SW 1271 (cell line): Measurements from ENCODE around the gene CEBPA.
"Not testable (repeated sequence)": the region's sequence is repeated elsewhere in the genome, so short reads cannot be mapped to it uniquely, and the experiment has no call there.

Experiments
- DNase-seq, 2 experiments: peaks; one replicate each; lab custom pipeline; 2025; lab: John Stamatoyannopoulos, UW

The CEBPA gene

GRCh38 chr19:33300009-33300893 lies 2.1 kb downstream of the CEBPA start:
- DNase-seq, result no peak

DNA sequence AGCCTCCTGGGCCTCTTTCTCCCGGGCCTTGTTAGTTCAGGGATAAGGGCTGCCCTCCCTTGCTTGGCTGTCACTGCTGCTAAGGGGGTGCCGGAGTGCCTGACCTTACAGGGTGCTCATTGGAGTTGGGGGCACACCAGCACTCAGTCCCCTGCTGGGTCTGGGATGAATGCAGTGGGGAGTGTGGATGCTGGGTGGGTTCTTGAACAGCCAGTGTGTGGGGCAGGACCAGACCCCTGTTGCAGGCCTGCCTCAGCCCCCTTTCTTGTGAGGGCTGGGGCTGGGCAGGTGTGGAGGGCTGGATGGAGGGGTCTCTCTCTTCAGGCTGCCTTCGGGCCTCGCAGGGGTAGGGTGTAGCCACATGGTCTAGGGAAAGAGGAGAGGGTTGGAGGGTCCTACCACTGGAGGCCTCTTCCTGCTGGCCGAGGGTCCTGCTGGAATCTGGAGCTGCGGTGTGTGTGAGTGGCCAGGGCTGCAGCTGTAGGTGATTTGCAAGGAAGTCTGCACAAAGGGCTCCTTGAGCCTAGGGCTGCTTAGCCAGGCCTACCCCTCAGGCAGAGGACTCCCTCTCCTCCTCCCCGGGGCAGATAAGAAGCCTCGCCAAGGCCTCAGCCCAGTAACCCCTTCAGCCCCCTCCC lies 3.2 kb downstream of the CEBPA start:
- no peak for DNase-seq

DNA sequence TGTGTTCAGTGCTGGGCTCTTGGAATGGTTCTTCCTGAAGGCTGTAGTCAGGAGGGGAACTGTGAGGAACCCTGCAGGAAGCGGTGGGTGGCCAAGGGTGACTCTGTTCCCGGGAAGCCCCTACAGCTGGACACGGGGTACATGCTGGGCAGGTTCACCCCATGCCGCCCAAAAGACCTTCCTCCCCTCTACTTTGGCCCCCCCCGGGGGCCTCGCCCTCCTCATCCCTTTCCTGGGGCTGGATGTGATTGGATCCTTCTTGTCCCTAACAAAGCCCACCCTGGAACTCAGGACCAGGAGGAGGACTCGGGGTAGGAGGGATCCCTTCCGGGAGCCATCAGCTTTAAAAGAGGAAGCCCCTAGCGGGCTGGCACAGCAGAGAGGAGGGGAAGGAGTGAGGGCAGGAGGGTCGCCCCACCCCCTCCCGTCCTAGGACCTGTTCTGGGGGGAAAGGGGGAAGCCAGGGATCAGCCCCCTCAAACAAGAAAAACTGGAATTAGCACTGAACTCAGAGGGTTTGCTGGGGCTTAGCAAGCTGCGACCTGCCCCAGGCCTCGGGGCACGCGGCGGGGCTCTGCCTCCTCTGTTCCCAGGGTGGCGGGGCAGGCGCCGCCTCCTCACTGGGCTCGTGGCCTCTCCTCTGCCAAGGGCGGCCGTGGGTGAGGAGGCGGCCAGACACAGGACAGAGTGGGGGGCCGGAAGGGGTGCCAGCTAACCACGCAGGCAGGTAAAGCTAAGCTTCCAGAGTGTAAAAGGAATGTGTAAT lies 4.0 kb downstream of the CEBPA start:
- DNase-seq, result no peak

DNA sequence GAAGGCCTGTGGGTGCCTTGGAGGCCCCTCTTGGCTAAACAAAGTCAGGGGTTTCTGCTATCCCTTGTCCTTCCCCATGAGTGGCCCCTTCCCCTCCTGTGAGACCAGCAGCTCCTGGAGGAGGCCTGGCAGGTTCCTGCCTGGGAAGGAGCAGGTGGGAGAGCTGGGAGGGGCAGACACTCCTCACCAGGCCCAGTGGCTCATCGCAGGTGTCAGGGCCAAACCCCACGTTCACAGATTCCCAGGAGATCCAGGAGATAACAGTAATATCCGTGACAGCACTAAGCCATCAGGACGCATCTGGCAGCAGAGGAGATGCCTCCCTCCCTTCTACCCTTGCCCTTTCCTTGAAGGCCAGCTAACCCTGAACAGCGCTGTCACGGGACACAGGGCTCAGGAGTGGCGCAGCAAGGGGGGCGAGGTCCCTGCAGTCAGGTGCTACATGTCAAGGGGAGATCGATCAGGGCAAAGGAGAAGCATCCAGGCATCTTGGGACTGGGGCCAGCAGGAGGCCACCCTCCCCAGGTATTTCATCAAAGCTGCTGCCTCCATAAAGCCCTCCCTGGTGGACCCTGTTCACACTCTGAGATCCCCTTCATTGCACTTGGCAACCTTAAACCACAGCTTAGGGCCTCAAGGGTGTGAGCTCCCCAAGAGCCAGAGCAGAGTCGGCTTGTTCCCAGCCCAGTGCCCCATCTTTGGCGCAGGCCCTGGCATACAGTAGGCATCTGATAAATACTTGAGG lies 4.8 kb downstream of the CEBPA start:
- no peak for DNase-seq

GRCh38 chr19:33296488-33296971 lies 5.8 kb downstream of the CEBPA start:
- DNase-seq, result no peak

DNA sequence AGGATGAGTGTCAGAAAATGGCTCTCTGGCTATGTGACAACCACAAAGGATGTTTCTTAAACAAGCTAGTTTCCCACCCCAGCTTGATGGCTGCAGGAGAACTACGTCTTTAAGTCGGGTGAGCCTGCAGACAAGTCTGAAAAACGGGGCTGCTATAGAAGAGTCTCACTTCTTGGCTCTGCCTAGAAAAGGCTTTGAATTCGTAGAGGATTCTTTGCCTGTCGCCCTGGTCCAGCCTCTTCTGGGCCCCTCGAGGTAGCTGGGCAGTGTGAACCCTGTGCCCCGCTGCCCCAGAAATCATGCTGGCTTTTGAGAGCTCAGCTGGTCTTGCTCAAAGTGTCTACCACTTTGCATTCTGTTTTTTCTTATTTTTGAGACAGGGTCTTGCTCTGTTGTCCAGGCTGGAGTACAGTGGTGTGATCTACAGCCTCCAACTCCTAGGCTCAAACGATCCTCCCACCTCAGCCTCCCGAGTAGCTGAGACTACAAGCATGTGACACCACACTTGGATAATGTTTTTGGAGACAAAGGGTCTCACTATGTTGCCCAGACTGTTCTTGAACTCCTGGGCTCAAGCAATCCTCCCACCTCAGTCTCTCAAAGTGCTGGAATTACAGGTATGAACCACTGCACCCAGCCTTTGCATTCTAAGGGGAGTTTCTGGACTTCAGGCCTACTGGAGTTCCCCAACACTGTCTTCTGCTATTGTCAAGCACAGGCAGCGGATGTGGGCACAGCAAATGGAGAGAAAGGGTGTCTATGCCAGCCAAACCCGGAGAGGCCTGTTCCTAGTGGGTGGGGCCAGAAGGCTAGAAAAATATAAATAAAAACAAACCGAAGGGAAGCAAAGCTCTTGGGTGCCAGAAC lies 6.5 kb downstream of the CEBPA start:
- no peak for DNase-seq

- not testable (repeated sequence) for DNase-seq
Observed at GRCh38 chr19:33295046-33295445, 7.3 kb downstream of the CEBPA start.

GRCh38 chr19:33294058-33294798 lies 8.1 kb downstream of the CEBPA start:
- DNase-seq, result no peak

DNA sequence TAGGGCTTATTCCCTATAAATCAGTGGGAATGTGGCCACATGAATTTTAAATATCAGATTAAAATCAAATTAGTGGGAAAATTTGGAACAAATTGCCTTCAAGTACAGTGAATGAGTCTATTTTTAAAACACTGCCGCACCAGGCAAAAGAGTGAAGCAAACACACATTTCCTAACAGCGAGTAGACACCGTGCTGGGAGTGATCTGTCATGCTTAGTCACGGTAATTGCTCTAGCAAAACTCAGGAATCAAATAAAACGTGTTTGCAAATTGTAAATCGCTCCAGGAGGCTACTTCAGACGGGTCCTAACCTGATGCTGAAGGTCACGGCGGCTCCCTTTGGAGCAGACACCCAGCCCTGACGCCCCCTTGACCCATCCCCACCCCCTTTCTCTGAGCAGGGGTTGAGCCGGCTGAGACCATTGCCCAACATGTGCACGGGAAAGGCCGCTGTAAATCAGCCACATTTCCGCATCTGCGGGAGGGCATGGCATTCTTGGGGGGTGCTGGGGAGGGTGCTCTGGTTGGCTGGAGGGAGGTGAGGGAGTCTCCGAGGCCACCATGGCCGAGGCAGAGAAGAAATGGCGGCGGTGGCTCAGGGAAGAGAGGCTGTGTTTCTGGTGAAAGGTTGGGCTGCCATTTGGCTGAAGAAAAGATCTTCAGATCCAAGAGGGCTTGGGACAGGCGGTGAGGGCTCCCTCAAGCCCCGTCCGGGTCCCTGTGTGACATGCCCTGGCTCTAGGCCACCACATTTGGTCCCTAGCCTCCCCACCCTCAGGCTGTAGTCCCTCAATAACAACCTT lies 8.9 kb downstream of the CEBPA start:
- DNase-seq, result no peak

GRCh38 chr19:33292595-33293254 lies 9.6 kb downstream of the CEBPA start:
- no peak for DNase-seq

DNA sequence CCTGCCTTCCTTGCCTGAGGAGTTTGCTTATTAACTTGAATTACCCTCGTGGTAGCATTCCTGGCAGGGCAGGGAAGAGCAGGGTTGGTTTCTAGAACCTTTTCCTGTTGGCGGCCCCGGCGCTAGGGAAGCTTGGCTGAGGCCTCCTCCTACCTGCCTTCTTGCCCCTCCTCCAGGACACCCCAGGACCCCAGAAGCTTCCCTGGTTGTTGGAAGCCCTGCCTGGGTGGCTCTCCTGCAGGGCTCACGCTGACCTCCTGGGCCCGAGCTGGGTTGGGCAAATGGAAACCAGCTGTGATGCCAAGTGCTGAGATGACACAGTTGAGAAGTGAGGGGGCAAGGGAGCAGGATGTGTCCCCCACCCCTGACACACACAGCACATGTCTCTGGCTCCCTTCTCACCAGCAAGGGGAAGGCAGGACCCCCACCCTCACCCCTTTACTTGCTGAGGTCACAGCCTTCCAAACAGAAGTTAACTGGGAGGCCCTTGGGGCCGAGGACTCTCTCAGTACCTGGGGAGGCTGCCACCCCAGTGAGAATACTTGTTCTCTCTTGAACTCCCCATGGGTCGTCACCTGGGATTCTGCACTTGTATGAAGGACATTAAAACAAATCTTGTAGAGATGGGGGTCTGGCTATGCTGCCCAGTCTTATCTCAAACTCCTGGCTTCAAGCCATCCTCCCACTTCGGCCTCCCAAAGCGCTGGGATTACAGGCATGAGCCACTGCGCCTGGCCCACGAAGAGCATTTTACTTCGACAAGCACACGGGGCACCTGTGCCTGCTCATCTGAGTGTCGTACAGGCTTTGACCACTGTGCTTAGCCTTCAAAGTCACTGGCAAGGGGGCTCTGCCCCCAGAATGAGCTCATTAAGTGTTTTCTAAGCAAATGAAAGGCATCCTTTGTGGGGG lies 10.5 kb downstream of the CEBPA start:
- DNase-seq, result no peak

GRCh38 chr19:33290956-33291622 lies 11.2 kb downstream of the CEBPA start:
- no peak for DNase-seq

GRCh38 chr19:33290082-33290815 lies 12.1 kb downstream of the CEBPA start:
- no peak for DNase-seq

- DNase-seq, result no peak
Observed at GRCh38 chr19:33289261-33289660, 13.1 kb downstream of the CEBPA start.

DNA sequence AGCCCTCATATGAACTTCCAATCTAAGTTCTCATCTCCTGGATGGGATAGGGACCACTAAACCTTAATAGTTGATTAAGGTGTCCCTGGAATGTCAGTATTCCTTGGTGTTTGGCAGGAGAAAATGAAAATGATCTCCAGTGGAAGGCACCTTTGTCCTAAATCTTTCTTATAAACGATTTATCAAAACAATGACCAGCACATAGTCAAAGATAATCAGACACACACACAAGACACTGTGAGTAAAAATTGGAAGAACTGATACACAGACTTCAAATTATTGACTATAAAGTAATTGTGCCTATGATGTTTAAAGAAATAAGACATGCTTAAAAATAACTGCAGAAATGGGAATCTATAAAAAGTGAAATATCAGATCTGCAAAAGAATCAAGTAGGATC lies 13.7 kb downstream of the CEBPA start:
- DNase-seq, result no peak

- DNase-seq, result no peak
Observed at GRCh38 chr19:33287927-33288326, 14.4 kb downstream of the CEBPA start.
